DND-41 (cell line): Measurements from ENCODE around the gene HPCAL1.

Experiments
- EZH2 ChIP-seq: IDR thresholded peaks from 3 replicates; pipeline ENCODE4 v1.6.1; 2012; ENCODE audit warnings: borderline replicate concordance, low read depth, mild to moderate bottlenecking, moderate library complexity, low read length, inconsistent platforms; ENCODE audit not compliant: severe bottlenecking
- TF ChIP-seq, protein P1 (sequence below): IDR thresholded peaks from 2 replicates; pipeline ENCODE4 v1.5.1; 2012; ENCODE audit warnings: borderline replicate concordance, low read length, moderate library complexity, mild to moderate bottlenecking; ENCODE audit not compliant: poor library complexity, severe bottlenecking; ENCODE audit errors: extremely low read depth

DNA sequence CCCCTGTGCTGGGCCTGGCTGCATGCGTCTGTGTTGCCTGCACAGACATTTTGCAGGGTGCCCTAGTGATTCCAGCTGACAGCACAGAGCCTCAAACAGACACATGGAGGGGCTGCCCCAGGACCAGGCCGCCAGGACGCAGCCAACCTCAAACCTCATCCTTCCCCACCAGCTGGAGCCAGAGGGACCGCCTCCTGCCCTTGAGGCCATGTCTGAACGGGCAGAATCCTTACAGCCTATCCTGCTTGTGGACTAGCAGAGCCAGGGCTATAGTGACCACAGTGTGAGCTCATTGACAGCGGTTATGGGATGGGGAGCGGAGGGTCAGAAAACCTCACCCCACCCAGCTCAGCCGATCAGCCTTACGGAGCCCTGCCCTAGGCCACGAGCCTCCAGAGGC lies 123.0 kb downstream of the HPCAL1 start:
- TF ChIP-seq, protein P1, sequence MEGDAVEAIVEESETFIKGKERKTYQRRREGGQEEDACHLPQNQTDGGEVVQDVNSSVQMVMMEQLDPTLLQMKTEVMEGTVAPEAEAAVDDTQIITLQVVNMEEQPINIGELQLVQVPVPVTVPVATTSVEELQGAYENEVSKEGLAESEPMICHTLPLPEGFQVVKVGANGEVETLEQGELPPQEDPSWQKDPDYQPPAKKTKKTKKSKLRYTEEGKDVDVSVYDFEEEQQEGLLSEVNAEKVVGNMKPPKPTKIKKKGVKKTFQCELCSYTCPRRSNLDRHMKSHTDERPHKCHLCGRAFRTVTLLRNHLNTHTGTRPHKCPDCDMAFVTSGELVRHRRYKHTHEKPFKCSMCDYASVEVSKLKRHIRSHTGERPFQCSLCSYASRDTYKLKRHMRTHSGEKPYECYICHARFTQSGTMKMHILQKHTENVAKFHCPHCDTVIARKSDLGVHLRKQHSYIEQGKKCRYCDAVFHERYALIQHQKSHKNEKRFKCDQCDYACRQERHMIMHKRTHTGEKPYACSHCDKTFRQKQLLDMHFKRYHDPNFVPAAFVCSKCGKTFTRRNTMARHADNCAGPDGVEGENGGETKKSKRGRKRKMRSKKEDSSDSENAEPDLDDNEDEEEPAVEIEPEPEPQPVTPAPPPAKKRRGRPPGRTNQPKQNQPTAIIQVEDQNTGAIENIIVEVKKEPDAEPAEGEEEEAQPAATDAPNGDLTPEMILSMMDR = no peak
- TF ChIP-seq EZH2 = no peak
